ENCODE data around the gene MLC1.

The MLC1 gene

DNA sequence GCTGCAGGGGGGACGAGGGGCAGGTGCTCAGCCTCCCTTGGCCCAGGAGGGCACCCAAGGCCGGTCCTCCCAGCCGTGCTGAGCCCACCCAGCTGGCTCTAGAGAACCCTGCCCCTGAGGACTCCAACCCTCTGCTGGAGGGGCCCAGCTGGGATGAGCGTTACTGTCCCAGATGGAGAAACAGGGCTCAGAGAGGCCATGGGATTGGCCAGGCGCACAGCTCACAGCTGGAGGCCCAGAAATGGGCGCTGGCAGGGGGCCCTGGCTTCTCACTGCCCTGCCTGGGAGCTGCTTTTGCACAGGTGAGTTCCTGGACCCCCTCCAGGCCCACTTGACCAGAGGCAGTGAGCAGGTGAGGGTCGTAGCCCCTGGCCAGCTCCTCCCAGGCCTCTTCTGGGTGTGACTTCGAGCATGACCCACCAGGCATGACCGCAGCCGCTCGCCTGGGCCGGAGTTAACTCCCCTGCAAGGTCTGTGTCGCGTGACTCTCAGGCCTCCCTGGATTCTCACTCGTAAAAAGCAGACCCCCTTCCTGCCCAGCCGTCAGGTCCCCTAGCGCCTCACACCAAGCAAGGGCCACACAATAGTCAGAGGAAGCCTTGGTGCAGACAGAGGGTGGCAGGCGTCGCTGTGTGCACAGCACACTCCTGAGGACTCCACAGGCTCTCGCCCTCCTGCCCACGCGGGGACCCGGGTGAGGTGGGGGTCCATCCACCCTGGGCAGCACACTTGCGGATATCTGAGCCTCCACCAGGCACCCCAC, 52.9 kb downstream of the MLC1 start:
- no peak for DNase-seq (ENCODE audit: extremely low read depth, low read depth)
- H3K4me3 ChIP-seq (replicated peaks; ENCODE audit: low read depth, low read length) = no peak overlapping the region
- TF ChIP-seq, protein P1, sequence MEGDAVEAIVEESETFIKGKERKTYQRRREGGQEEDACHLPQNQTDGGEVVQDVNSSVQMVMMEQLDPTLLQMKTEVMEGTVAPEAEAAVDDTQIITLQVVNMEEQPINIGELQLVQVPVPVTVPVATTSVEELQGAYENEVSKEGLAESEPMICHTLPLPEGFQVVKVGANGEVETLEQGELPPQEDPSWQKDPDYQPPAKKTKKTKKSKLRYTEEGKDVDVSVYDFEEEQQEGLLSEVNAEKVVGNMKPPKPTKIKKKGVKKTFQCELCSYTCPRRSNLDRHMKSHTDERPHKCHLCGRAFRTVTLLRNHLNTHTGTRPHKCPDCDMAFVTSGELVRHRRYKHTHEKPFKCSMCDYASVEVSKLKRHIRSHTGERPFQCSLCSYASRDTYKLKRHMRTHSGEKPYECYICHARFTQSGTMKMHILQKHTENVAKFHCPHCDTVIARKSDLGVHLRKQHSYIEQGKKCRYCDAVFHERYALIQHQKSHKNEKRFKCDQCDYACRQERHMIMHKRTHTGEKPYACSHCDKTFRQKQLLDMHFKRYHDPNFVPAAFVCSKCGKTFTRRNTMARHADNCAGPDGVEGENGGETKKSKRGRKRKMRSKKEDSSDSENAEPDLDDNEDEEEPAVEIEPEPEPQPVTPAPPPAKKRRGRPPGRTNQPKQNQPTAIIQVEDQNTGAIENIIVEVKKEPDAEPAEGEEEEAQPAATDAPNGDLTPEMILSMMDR (IDR thresholded peaks at IDR 0.05; ENCODE audit: low read depth, low read length, missing control alignments) = no peak

GRCh38 chr22:50031189-50032091, 53.8 kb downstream of the MLC1 start:
- TF ChIP-seq, protein P1 (IDR thresholded peaks at IDR 0.05; ENCODE audit: low read depth, low read length, missing control alignments) = no peak
- DNase-seq (ENCODE audit: extremely low read depth, low read depth) = no peak
- no peak overlapping the region for H3K4me3 ChIP-seq (replicated peaks; ENCODE audit: low read depth, low read length)

- DNase-seq (ENCODE audit: extremely low read depth, low read depth) = no peak
- H3K4me3 ChIP-seq (replicated peaks; ENCODE audit: low read depth, low read length) = no peak overlapping the region
- TF ChIP-seq, protein P1 (IDR thresholded peaks at IDR 0.05; ENCODE audit: low read depth, low read length, missing control alignments) = peak; percentile 81
These were observed 54.7 kb downstream of the MLC1 start for GRCh38 chr22:50030297-50031188.

- TF ChIP-seq, protein P1 (IDR thresholded peaks at IDR 0.05; ENCODE audit: low read depth, low read length, missing control alignments) = no peak
- H3K4me3 ChIP-seq (replicated peaks; ENCODE audit: low read depth, low read length) = no peak overlapping the region
- DNase-seq (ENCODE audit: extremely low read depth, low read depth) = no peak
These were observed 57.3 kb downstream of the MLC1 start for GRCh38 chr22:50027639-50028537.

DNA sequence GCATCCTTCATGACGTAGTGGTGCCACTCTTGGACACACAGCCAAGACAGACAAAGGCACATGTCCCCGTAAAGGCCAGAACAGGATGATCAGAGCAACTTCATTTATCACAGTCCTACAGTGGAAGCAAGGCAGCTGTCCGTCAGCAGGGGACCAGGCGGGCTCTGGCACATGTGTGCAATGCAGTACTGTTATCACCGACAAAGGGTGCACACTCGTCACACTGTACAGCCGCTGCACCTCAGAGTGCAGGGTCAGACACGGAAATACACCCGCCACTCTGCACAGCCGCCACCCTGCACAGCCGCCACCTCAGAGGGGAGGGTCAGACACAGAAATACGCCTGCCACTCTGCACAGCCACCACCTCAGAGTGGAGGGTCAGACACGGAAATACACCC, 59.2 kb downstream of the MLC1 start:
- H3K4me3 ChIP-seq (replicated peaks; ENCODE audit: low read depth, low read length) = no peak overlapping the region
- no peak for DNase-seq (ENCODE audit: extremely low read depth, low read depth)
- TF ChIP-seq, protein P1 (IDR thresholded peaks at IDR 0.05; ENCODE audit: low read depth, low read length, missing control alignments) = no peak

Measured in HFF-Myc (cell line).